ENCODE data around the gene HSPA2.
"Not testable (repeated sequence)": the region's sequence is repeated elsewhere in the genome, so short reads cannot be mapped to it uniquely, and the experiment has no call there.

HSPA2 gene

GRCh38 chr14:64550621-64551333, 10.2 kb downstream of the HSPA2 start:
- DNase-seq (ENCODE audit: low read depth, low spot score) = no peak
- H3K4me3 ChIP-seq (ENCODE audit: low read length) = no peak overlapping the region

- no peak overlapping the region for H3K4me3 ChIP-seq (ENCODE audit: low read length)
- no peak for DNase-seq (ENCODE audit: low read depth, low spot score)
Measured at GRCh38 chr14:64554556-64554955, 14.0 kb downstream of the HSPA2 start.

- DNase-seq (ENCODE audit: low read depth, low spot score) = no peak
- H3K4me3 ChIP-seq (ENCODE audit: low read length) = no peak overlapping the region
Measured at GRCh38 chr14:64556526-64556925, 16.0 kb downstream of the HSPA2 start.

GRCh38 chr14:64558216-64558615, 17.7 kb downstream of the HSPA2 start:
- H3K4me3 ChIP-seq (ENCODE audit: low read length); DNase-seq (ENCODE audit: low read depth, low spot score): not testable (repeated sequence)

- DNase-seq (ENCODE audit: low read depth, low spot score) = no peak
Measured at GRCh38 chr14:64561631-64562030, 21.1 kb downstream of the HSPA2 start.

GRCh38 chr14:64562436-64562835, 21.9 kb downstream of the HSPA2 start:
- DNase-seq (ENCODE audit: low read depth, low spot score) = no peak
- H3K4me3 ChIP-seq (ENCODE audit: low read length) = no peak overlapping the region

More at GRCh38 chr14:64561631-64562030, 21.1 kb downstream of the HSPA2 start:
- no peak overlapping the region for H3K4me3 ChIP-seq (ENCODE audit: low read length)

- DNase-seq (ENCODE audit: low read depth, low spot score) = no peak
- H3K4me3 ChIP-seq (ENCODE audit: low read length) = no peak overlapping the region
Measured at GRCh38 chr14:64563696-64564095, 23.2 kb downstream of the HSPA2 start.

- no peak overlapping the region for H3K4me3 ChIP-seq (ENCODE audit: low read length)
- no peak for DNase-seq (ENCODE audit: low read depth, low spot score)
Measured at GRCh38 chr14:64566651-64567122, 26.1 kb downstream of the HSPA2 start.

- no peak for DNase-seq (ENCODE audit: low read depth, low spot score)
- H3K4me3 ChIP-seq (ENCODE audit: low read length) = no peak overlapping the region
Measured at GRCh38 chr14:64569138-64569631, 28.6 kb downstream of the HSPA2 start.

GRCh38 chr14:64569646-64570045, 29.1 kb downstream of the HSPA2 start:
- not testable (repeated sequence) for H3K4me3 ChIP-seq (ENCODE audit: low read length); DNase-seq (ENCODE audit: low read depth, low spot score)

- H3K4me3 ChIP-seq (ENCODE audit: low read length) = no peak overlapping the region
- DNase-seq (ENCODE audit: low read depth, low spot score) = no peak
Measured at GRCh38 chr14:64572386-64573104, 32.0 kb downstream of the HSPA2 start.

GRCh38 chr14:64573109-64573508, 32.6 kb downstream of the HSPA2 start:
- H3K4me3 ChIP-seq (ENCODE audit: low read length) = no peak overlapping the region
- no peak for DNase-seq (ENCODE audit: low read depth, low spot score)

GRCh38 chr14:64574371-64575107, 34.0 kb downstream of the HSPA2 start:
- DNase-seq (ENCODE audit: low read depth, low spot score) = no peak
- H3K4me3 ChIP-seq (ENCODE audit: low read length) = no peak overlapping the region

- no peak overlapping the region for H3K4me3 ChIP-seq (ENCODE audit: low read length)
- no peak for DNase-seq (ENCODE audit: low read depth, low spot score)
Measured at GRCh38 chr14:64577211-64577610, 36.7 kb downstream of the HSPA2 start.

- H3K4me3 ChIP-seq (ENCODE audit: low read length) = no peak overlapping the region
- no peak for DNase-seq (ENCODE audit: low read depth, low spot score)
Measured at GRCh38 chr14:64580467-64580866, 39.9 kb downstream of the HSPA2 start.

- H3K4me3 ChIP-seq (ENCODE audit: low read length) = no peak overlapping the region
- DNase-seq (ENCODE audit: low read depth, low spot score) = no peak
Measured at GRCh38 chr14:64581363-64581762, 40.8 kb downstream of the HSPA2 start.

- H3K4me3 ChIP-seq (ENCODE audit: low read length) = no peak overlapping the region
- DNase-seq (ENCODE audit: low read depth, low spot score) = no peak
Measured at GRCh38 chr14:64581817-64582216, 41.3 kb downstream of the HSPA2 start.

GRCh38 chr14:64584190-64584589, 43.6 kb downstream of the HSPA2 start:
- H3K4me3 ChIP-seq (ENCODE audit: low read length) = no peak overlapping the region
- no peak for DNase-seq (ENCODE audit: low read depth, low spot score)

GRCh38 chr14:64591809-64592208, 51.3 kb downstream of the HSPA2 start:
- DNase-seq (ENCODE audit: low read depth, low spot score) = no peak
- H3K4me3 ChIP-seq (ENCODE audit: low read length) = no peak overlapping the region

Data from Jurkat, Clone E6-1 (cell line).